Smooth muscle cell (in vitro differentiated cells): ENCODE measurements around the gene CD33. TPM values are rescaled to one million over a fixed set of nuclear protein-coding genes. Genes with fewer than 3 reads are reported as not detected.

Source experiments
- DNase-seq: peaks from one replicate; lab custom pipeline; 2025; ENCODE audit not compliant: unreplicated experiment; lab: John Stamatoyannopoulos, UW
- H2AFZ ChIP-seq: fragments of 200-600 bp; sonication (generic); 2 replicates; pipeline ENCODE4 v1.6.0; 2016; ENCODE audit warnings: antibody characterized with exemption, low read depth, mild to moderate bottlenecking
- H3F3A ChIP-seq: fragments of 200-600 bp; sonication (generic); 2 replicates; pipeline ENCODE4 v1.6.0; 2017; ENCODE audit warnings: antibody characterized with exemption, low read depth
- H3K27ac ChIP-seq: fragments of 200-600 bp; sonication (generic); 2 replicates; pipeline ENCODE4 v1.5.1; 2016; ENCODE audit warnings: low read depth, mild to moderate bottlenecking
- H3K27me3 ChIP-seq: fragments of 200-600 bp; sonication (generic); 2 replicates; pipeline ENCODE4 v1.6.1; 2016; ENCODE audit warnings: low read depth, mild to moderate bottlenecking
- H3K36me3 ChIP-seq: fragments of 200-600 bp; sonication (generic); 2 replicates; pipeline ENCODE4 v1.5.1; 2016; ENCODE audit warnings: low read depth
- H3K4me1 ChIP-seq: fragments of 200-600 bp; sonication (generic); 2 replicates; pipeline ENCODE4 v1.5.1; 2016; ENCODE audit warnings: low read depth
- H3K4me2 ChIP-seq: fragments of 200-600 bp; sonication (generic); 2 replicates; pipeline ENCODE4 v1.6.0; 2016; ENCODE audit warnings: mild to moderate bottlenecking
- H3K4me3 ChIP-seq: fragments of 200-600 bp; sonication (generic); 2 replicates; pipeline ENCODE4 v1.5.1; 2016; ENCODE audit warnings: mild to moderate bottlenecking
- H3K79me2 ChIP-seq: fragments of 200-600 bp; sonication (generic); 2 replicates; pipeline ENCODE4 v1.6.0; 2016; ENCODE audit warnings: low read depth, mild to moderate bottlenecking
- H3K9ac ChIP-seq: fragments of 200-600 bp; sonication (generic); 2 replicates; pipeline ENCODE4 v1.6.0; 2016; ENCODE audit warnings: low read depth
- H3K9me3 ChIP-seq: fragments of 200-600 bp; sonication (generic); replicated peaks from 2 replicates; pipeline ENCODE4 v1.5.1; 2016; ENCODE audit warnings: low read depth
- H4K20me1 ChIP-seq: fragments of 200-600 bp; sonication (generic); 2 replicates; pipeline ENCODE4 v1.6.0; 2016; ENCODE audit warnings: low read depth
- CTCF ChIP-seq: fragments of 200-600 bp; sonication (generic); IDR thresholded peaks from 2 replicates; pipeline ENCODE4 v1.5.1; 2017; ENCODE audit warnings: borderline replicate concordance, mild to moderate bottlenecking, antibody characterized with exemption; ENCODE audit not compliant: insufficient read depth, poor library complexity, severe bottlenecking
- WGBS: methylation state at CpG from one replicate; pipeline ENCODE4 v1.1.7; 2016; ENCODE audit warnings: low lambda C conversion rate; 5-methylcytosine and 5-hydroxymethylcytosine counted together
- polyA plus RNA-seq: library from polyadenylated mRNA; unstranded; fragments of >200 nt; fragmentation: Nextera tagmentation; extraction: Ambion mirVana; gene quantifications from 2 replicates; pipeline ENCODE4 v1.2.1, GENCODE V29; 2016
- total RNA-seq: library from RNA; depleted of rRNA; stranded (reverse); fragments of >200 nt; gene quantifications from 2 replicates; pipeline ENCODE4 v1.2.3, GENCODE V29; 2014

Gene CD33
- total and polyA plus RNA-seq, 2 experiments from 2014 or later = not detected

- H3K4me3 ChIP-seq = no peak overlapping the region
- 88% methylated on average over 7 of the region's 7 CpGs for WGBS
These were observed 16.0 kb downstream of the CD33 start for GRCh38 chr19:51240866-51241265.

GRCh38 chr19:51242881-51243630 lies 18.2 kb downstream of the CD33 start:
- Histone ChIP-seq H2AFZ (no peak overlapping the region), H3K27ac (no peak overlapping the region), H3K79me2 (no peaks in the 10 kb centered on the region), H4K20me1 (no peaks in the 10 kb centered on the region), H3K4me2 (no peak overlapping the region), H3K9me3 (no peaks in the 10 kb centered on the region), H3K9ac (no peak overlapping the region), H3K27me3 (no peaks in the 10 kb centered on the region), H3K4me1 (no peaks in the 10 kb centered on the region), H3F3A (no peaks in the 10 kb centered on the region), H3K36me3 (no peaks in the 10 kb centered on the region), H3K4me3 (no peak overlapping the region)
- 79% methylated on average over 8 of the region's 8 CpGs for WGBS
- no peak for TF ChIP-seq CTCF
- DNase-seq = no peak

More at GRCh38 chr19:51240866-51241265, 16.0 kb downstream of the CD33 start:
- H3F3A ChIP-seq = no peaks in the 10 kb centered on the region
- H3K9me3 ChIP-seq = no peaks in the 10 kb centered on the region
- no peak for TF ChIP-seq CTCF
- no peaks in the 10 kb centered on the region for H3K4me1 ChIP-seq
- no peak overlapping the region for H3K9ac ChIP-seq
- H3K27ac ChIP-seq = no peak overlapping the region
- no peaks in the 10 kb centered on the region for H3K79me2 ChIP-seq
- H2AFZ ChIP-seq = no peak overlapping the region
- H3K27me3 ChIP-seq = no peaks in the 10 kb centered on the region
- no peaks in the 10 kb centered on the region for H3K36me3 ChIP-seq
- no peaks in the 10 kb centered on the region for H4K20me1 ChIP-seq
- no peak overlapping the region for H3K4me2 ChIP-seq
- no peak for DNase-seq

- Histone ChIP-seq H3K36me3 (no peaks in the 10 kb centered on the region), H3K9me3 (no peaks in the 10 kb centered on the region), H4K20me1 (no peaks in the 10 kb centered on the region), H3K27me3 (no peaks in the 10 kb centered on the region), H3K4me2 (no peak overlapping the region), H3K4me1 (no peaks in the 10 kb centered on the region), H3F3A (no peaks in the 10 kb centered on the region), H3K4me3 (no peak overlapping the region), H3K27ac (no peak overlapping the region), H3K9ac (no peak overlapping the region), H3K79me2 (no peaks in the 10 kb centered on the region), H2AFZ (no peak overlapping the region)
- 73% methylated on average over 5 of the region's 5 CpGs for WGBS
- TF ChIP-seq CTCF = no peak
- DNase-seq = no peak
These were observed 21.3 kb downstream of the CD33 start for GRCh38 chr19:51246164-51246552.
